Measurements from ENCODE around the gene RS1. TPM values are rescaled to one million over a fixed set of nuclear protein-coding genes. Genes with fewer than 3 reads are reported as not detected.
A peak's percentile ranks its signal among the peaks of the same experiment; 100 is the strongest.

RS1 gene
- total and polyA plus RNA-seq, 2 of the 13 experiments (the other 11 are each of a cell fraction or from before 2014, with no cell fraction given) = not detected

DNA sequence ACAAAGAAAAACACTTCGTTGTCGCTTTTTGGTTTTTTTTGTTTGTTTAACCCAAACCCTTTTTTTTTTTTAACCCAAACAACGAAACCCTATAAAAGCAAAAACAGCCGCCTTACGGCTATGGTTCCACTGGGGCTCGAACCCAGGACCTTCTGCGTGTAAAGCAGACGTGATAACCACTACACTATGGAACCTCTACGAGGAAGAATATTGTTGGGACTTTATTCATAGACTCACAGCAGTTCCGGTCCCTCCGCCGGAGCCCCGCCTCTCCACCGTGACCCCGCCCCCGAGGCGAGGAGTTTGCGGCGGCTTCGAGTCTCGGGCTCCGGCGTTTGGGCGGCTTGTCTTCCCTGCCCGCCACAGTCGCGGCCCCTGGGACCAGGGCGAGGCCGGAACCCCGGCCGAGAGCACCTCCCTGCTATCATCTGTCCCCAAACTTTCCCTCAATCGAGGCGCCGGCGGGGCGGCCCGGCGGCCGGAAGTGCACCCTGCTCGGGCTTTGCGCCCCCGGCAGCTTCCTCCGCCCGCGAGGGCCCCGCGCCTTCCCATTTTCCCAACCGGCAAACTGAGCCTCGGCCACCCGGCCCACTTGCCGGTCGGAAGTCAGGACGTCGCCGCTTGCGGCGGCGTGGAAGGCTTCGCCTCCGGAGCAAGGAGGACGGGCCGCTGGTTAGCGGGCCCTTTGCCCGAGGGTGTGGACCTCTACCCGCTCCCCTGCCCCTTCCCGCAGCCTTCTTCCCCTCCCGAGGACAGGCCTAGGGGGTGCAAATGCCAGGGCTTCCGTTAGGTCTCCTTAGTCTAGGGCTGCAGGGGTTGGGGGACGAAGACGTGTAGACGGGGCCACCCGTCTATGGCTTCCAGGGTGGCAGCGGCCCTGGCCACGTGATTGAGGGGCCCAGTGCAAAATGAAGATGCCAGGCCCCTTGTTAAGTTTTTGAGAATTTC lies 3.2 kb upstream of the RS1 start (continued):
- TF ChIP-seq ZFP36 (IDR thresholded peaks at IDR 0.05; ENCODE audit: borderline replicate concordance, low read depth, low read length, partially characterized antibody) (no peak), MLXIP (CRISPR knock-in tag; IDR thresholded peaks at IDR 0.05; ENCODE audit: borderline replicate concordance) (no peak), RXRB (CRISPR knock-in tag; IDR thresholded peaks at IDR 0.05; ENCODE audit: borderline replicate concordance) (peak; percentile 45; the same call in 1 of the 2 replicates), NFATC3 (CRISPR knock-in tag; IDR thresholded peaks at IDR 0.05) (no peak), CBX1 (IDR thresholded peaks at IDR 0.05; ENCODE audit: low read depth) (no peak), KDM1A (CRISPR knock-in tag; IDR thresholded peaks at IDR 0.05) (0 out of 2 replicates have a peak, but pooled peaks have one; percentile 26), ZFP90 (CRISPR knock-in tag; IDR thresholded peaks at IDR 0.05; ENCODE audit: borderline replicate concordance) (no peak), ZMYM3 (CRISPR knock-in tag; IDR thresholded peaks at IDR 0.05) (peak; percentile 66; the same call in 1 of the 2 replicates), GZF1 (CRISPR knock-in tag; IDR thresholded peaks at IDR 0.05) (no peak), HMG20B (CRISPR knock-in tag; conservative IDR thresholded peaks at IDR 0.05) (no peak), SMARCE1 (IDR thresholded peaks at IDR 0.05; ENCODE audit: borderline replicate concordance) (no peak), IKZF4 (CRISPR knock-in tag; IDR thresholded peaks at IDR 0.05; ENCODE audit: borderline replicate concordance, low read depth, not compliant biosample characterization) (no peak), MTF2 (CRISPR knock-in tag; IDR thresholded peaks at IDR 0.05; ENCODE audit: borderline replicate concordance) (no peak), SRF (IDR thresholded peaks at IDR 0.05; ENCODE audit: low read depth, low read length) (no peak)
- TF ChIP-seq, protein P1, sequence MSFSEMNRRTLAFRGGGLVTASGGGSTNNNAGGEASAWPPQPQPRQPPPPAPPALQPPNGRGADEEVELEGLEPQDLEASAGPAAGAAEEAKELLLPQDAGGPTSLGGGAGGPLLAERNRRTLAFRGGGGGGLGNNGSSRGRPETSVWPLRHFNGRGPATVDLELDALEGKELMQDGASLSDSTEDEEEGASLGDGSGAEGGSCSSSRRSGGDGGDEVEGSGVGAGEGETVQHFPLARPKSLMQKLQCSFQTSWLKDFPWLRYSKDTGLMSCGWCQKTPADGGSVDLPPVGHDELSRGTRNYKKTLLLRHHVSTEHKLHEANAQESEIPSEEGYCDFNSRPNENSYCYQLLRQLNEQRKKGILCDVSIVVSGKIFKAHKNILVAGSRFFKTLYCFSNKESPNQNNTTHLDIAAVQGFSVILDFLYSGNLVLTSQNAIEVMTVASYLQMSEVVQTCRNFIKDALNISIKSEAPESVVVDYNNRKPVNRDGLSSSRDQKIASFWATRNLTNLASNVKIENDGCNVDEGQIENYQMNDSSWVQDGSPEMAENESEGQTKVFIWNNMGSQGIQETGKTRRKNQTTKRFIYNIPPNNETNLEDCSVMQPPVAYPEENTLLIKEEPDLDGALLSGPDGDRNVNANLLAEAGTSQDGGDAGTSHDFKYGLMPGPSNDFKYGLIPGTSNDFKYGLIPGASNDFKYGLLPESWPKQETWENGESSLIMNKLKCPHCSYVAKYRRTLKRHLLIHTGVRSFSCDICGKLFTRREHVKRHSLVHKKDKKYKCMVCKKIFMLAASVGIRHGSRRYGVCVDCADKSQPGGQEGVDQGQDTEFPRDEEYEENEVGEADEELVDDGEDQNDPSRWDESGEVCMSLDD (CRISPR knock-in tag; IDR thresholded peaks at IDR 0.05; ENCODE audit: borderline replicate concordance) = no peak
- TF ChIP-seq, protein P2, sequence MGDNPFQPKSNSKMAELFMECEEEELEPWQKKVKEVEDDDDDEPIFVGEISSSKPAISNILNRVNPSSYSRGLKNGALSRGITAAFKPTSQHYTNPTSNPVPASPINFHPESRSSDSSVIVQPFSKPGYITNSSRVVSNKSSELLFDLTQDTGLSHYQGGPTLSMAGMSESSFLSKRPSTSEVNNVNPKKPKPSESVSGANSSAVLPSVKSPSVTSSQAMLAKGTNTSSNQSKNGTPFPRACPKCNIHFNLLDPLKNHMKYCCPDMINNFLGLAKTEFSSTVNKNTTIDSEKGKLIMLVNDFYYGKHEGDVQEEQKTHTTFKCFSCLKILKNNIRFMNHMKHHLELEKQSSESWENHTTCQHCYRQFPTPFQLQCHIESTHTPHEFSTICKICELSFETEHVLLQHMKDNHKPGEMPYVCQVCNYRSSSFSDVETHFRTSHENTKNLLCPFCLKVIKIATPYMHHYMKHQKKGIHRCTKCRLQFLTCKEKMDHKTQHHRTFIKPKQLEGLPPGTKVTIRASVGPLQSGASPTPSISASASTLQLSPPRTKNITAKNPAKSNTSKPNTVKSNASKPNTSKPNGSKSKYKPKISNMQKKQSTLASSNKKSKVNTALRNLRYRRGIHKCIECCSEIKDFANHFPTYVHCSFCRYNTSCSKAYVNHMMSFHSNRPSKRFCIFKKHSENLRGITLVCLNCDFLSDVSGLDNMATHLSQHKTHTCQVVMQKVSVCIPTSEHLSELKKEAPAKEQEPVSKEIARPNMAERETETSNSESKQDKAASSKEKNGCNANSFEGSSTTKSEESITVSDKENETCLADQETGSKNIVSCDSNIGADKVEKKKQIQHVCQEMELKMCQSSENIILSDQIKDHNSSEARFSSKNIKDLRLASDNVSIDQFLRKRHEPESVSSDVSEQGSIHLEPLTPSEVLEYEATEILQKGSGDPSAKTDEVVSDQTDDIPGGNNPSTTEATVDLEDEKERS (CRISPR knock-in tag; IDR thresholded peaks at IDR 0.05) = no peak
- TF ChIP-seq, protein P3, sequence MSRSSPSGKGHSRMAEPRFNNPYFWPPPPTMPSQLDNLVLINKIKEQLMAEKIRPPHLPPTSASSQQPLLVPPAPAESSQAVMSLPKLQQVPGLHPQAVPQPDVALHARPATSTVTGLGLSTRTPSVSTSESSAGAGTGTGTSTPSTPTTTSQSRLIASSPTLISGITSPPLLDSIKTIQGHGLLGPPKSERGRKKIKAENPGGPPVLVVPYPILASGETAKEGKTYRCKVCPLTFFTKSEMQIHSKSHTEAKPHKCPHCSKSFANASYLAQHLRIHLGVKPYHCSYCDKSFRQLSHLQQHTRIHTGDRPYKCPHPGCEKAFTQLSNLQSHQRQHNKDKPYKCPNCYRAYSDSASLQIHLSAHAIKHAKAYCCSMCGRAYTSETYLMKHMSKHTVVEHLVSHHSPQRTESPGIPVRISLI (CRISPR knock-in tag; IDR thresholded peaks at IDR 0.05; ENCODE audit: borderline replicate concordance) = peak; percentile 69; the same call in 1 of the 2 replicates
